Activated naive CD4-positive, alpha-beta T cell treated with anti-CD3 and anti-CD28 coated beads for 36 hours (primary cell): Measurements from ENCODE around the gene TRMO. TPM values are rescaled to one million over a fixed set of nuclear protein-coding genes. Genes with fewer than 3 reads are reported as not detected.

Source experiments
- CTCF ChIA-PET: fragments of 350-600 bp; sonication (Branson Sonifier 250); formaldehyde crosslinking; loops from one replicate; lab custom pipeline; 2021; ENCODE audit warnings: antibody characterized with exemption; lab: Charles Lee
- DNase-seq: peaks from one replicate; pipeline ENCODE4 v3.0.0-alpha.2; 2020
- H3K27ac Mint-ChIP-seq: one replicate; pipeline ENCODE4 v1.8.0; 2021; ENCODE audit warnings: mild to moderate bottlenecking, mixed read lengths
- H3K27me3 Mint-ChIP-seq: one replicate; pipeline ENCODE4 v1.8.0; 2021; ENCODE audit warnings: low read depth, mixed read lengths
- H3K36me3 Mint-ChIP-seq: one replicate; pipeline ENCODE4 v1.8.0; 2021; ENCODE audit warnings: low read depth, mixed read lengths
- H3K4me1 Mint-ChIP-seq: one replicate; pipeline ENCODE4 v1.8.0; 2021; ENCODE audit warnings: low read depth, mixed read lengths
- H3K4me3 Mint-ChIP-seq: one replicate; pipeline ENCODE4 v1.8.0; 2021; ENCODE audit warnings: mild to moderate bottlenecking, moderate library complexity, mixed read lengths
- H3K9me3 Mint-ChIP-seq: one replicate; pipeline ENCODE4 v1.8.0; 2021; ENCODE audit warnings: mixed read lengths
- intact Hi-C: fragments of 100-400 bp; cut with micrococcal nuclease; formaldehyde crosslinking; loops from one replicate; pipeline ENCODE4 v1.15.1; 2023
- total RNA-seq, 2 experiments: library from RNA; stranded (reverse); gene quantifications; one replicate each; pipeline ENCODE4 v1.2.3, GENCODE V29; 2021

Gene TRMO
- total RNA-seq, 2 experiments from 2014 or later, result 10.7 to 10.8 TPM

GRCh38 chr9:97857606-97858392 lies 64.5 kb downstream of the TRMO start:
- Mint-ChIP-seq H3K9me3 (no peaks in the 10 kb centered on the region), H3K36me3 (no peaks in the 10 kb centered on the region), H3K27me3 (peaks cover 70% of the 10 kb centered on the region), H3K27ac (no peak overlapping the region), H3K4me3 (peak overlapping the region; percentile 3), H3K4me1 (peaks cover 23% of the 10 kb centered on the region)
- intact Hi-C loops, result loop anchor here (5.0 to 10.0 kb wide), 3 partner anchors 45 to 1003 kb away; partner anchors contain the start of gene ZNF782
- CTCF ChIA-PET, result interaction anchor here (1.2 to 2.7 kb wide), 2 partner anchors 33 to 64 kb away, joined by 4 to 12 read pairs; no protein-coding TSS in a partner anchor
- peak; percentile 22 for DNase-seq

- Mint-ChIP-seq H3K4me3 (no peak overlapping the region), H3K36me3 (no peaks in the 10 kb centered on the region), H3K4me1 (peaks cover 29% of the 10 kb centered on the region), H3K27me3 (peaks cover 75% of the 10 kb centered on the region), H3K27ac (no peak overlapping the region), H3K9me3 (no peaks in the 10 kb centered on the region)
- CTCF ChIA-PET, result interaction anchor here (0.7 kb wide), 1 partner anchor 33 kb away, joined by 3 read pairs; no protein-coding TSS in a partner anchor
- no peak for DNase-seq
- intact Hi-C loops, result loop anchor here (5.0 to 10.0 kb wide), 3 partner anchors 45 to 1002 kb away; partner anchors contain the start of gene ZNF782
Observed at GRCh38 chr9:97856857-97857605, 65.3 kb downstream of the TRMO start.

GRCh38 chr9:97855899-97856298 lies 66.4 kb downstream of the TRMO start:
- no peak overlapping the region for H3K27ac Mint-ChIP-seq
- no peak for DNase-seq
- no peaks in the 10 kb centered on the region for H3K9me3 Mint-ChIP-seq
- no peak overlapping the region for H3K4me3 Mint-ChIP-seq
- H3K27me3 Mint-ChIP-seq, result peaks cover 74% of the 10 kb centered on the region
- H3K36me3 Mint-ChIP-seq, result no peaks in the 10 kb centered on the region
- intact Hi-C loops, result loop anchor here (5.0 to 10.0 kb wide), 3 partner anchors 46 to 1001 kb away; partner anchors contain the start of gene ZNF782
- CTCF ChIA-PET, result no interaction called here
- H3K4me1 Mint-ChIP-seq, result peaks cover 31% of the 10 kb centered on the region

GRCh38 chr9:97855486-97855875 lies 66.8 kb downstream of the TRMO start:
- no peak for DNase-seq
- no peaks in the 10 kb centered on the region for H3K36me3 Mint-ChIP-seq
- H3K9me3 Mint-ChIP-seq, result no peaks in the 10 kb centered on the region
- intact Hi-C loops, result loop anchor here (5.0 to 10.0 kb wide), 3 partner anchors 47 to 1001 kb away; partner anchors contain the start of gene ZNF782
- H3K27ac Mint-ChIP-seq, result no peak overlapping the region
- peaks cover 74% of the 10 kb centered on the region for H3K27me3 Mint-ChIP-seq
- H3K4me1 Mint-ChIP-seq, result peaks cover 31% of the 10 kb centered on the region
- peak overlapping the region; percentile 41 for H3K4me3 Mint-ChIP-seq
- CTCF ChIA-PET, result no interaction called here

GRCh38 chr9:97854696-97855485 lies 67.4 kb downstream of the TRMO start:
- DNase-seq, result no peak
- peak overlapping the region; percentile 41 for H3K4me3 Mint-ChIP-seq
- intact Hi-C loops, result loop anchor here (1.0 to 10.0 kb wide), 6 partner anchors 47 to 1000 kb away; partner anchors contain the start of genes NCBP1, TDRD7, TSTD2 and ZNF782
- peaks cover 31% of the 10 kb centered on the region for H3K4me1 Mint-ChIP-seq
- peaks cover 74% of the 10 kb centered on the region for H3K27me3 Mint-ChIP-seq
- H3K36me3 Mint-ChIP-seq, result no peaks in the 10 kb centered on the region
- no peaks in the 10 kb centered on the region for H3K9me3 Mint-ChIP-seq
- CTCF ChIA-PET, result interaction anchor here (0.6 to 0.9 kb wide), 2 partner anchors 44 to 121 kb away, joined by 3 to 4 read pairs; no protein-coding TSS in a partner anchor
- no peak overlapping the region for H3K27ac Mint-ChIP-seq

Other genes with a start within 250 kb of the TRMO start
- gene XPA, start 225.2 kb downstream of the TRMO start, total RNA-seq, result 1 to 10 TPM; 5.8 to 6.0 TPM
- gene FOXE1, start 69.3 kb downstream of the TRMO start, total RNA-seq, result under 1 TPM; 0.10 TPM
- 1 to 10 TPM; 1.8 to 1.9 TPM for gene HEMGN, start 15.7 kb upstream of the TRMO start, total RNA-seq
- gene ANP32B, start 60.8 kb upstream of the TRMO start, total RNA-seq, result 100 to 1,000 TPM; 412 to 414 TPM
- 10 to 100 TPM; 46.1 to 51.0 TPM for gene NANS, start 134.2 kb upstream of the TRMO start, total RNA-seq
- 10 to 100 TPM; 49.6 to 55.0 TPM for gene TRIM14, start 196.7 kb upstream of the TRMO start, total RNA-seq